ENCODE measurements around the gene UMAD1.

DNA sequence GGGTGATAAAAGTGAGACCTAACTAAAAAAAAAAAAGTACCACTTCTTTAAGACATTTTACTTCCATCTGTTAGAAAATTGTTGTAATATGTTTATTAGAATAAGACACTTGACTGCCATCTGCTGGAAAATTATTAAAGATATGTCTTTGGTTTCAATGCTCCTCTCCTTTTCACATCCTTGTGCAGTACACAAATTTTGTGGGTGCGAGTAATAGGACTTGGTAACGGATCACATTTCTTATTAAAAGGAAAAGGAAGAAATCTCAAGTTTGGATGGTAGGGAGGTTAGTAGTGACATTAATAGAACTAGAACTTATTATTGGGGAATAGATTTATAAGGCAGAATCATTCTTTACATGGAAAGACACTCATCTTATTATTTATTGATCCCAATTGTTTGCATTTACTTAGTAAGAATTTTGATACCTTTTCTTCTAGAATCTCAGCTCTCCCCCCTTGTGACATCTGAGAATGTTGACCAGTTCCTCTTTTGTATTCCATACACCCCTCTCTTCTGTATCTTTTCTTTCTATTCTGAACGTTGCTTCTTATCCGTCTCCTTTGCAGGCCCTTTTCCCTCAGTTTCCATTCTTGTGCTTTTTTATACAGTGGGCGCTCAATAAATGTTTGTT lies 120.9 kb downstream of the UMAD1 start:
- TF ChIP-seq, protein P1, sequence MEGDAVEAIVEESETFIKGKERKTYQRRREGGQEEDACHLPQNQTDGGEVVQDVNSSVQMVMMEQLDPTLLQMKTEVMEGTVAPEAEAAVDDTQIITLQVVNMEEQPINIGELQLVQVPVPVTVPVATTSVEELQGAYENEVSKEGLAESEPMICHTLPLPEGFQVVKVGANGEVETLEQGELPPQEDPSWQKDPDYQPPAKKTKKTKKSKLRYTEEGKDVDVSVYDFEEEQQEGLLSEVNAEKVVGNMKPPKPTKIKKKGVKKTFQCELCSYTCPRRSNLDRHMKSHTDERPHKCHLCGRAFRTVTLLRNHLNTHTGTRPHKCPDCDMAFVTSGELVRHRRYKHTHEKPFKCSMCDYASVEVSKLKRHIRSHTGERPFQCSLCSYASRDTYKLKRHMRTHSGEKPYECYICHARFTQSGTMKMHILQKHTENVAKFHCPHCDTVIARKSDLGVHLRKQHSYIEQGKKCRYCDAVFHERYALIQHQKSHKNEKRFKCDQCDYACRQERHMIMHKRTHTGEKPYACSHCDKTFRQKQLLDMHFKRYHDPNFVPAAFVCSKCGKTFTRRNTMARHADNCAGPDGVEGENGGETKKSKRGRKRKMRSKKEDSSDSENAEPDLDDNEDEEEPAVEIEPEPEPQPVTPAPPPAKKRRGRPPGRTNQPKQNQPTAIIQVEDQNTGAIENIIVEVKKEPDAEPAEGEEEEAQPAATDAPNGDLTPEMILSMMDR (IDR thresholded peaks at IDR 0.05), result peak; percentile 31 to 39 (median 31)
- TF ChIP-seq POLR2A (IDR thresholded peaks at IDR 0.05; ENCODE audit: low read depth), result no peak
- no peak for TF ChIP-seq POLR2AphosphoS5 (IDR thresholded peaks at IDR 0.05)
- no peak for TF ChIP-seq EP300 (IDR thresholded peaks at IDR 0.05)
